ENCODE results near the gene SCNN1G.

Gene SCNN1G

DNA sequence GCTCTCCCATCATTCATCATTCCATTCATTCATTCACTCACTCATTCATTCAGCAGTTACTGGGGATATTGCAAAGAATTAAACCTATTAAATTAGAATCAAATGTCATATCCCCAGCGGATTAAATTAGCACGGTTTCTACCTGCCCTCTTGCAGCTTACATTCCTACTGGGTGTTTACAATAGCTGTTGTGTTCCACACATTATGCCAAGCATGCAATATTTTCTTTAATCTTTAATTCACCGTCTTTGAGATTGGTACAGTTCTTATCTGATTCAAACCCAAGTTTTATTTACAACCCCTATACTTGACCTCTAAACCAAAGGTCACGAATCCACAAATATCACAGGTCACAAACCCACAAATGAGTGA, 32.6 kb upstream of the SCNN1G start:
- DNase-seq (ENCODE audit: extremely low read depth in 1 of 2, low read depth in 1 of 2): no peak

DNA sequence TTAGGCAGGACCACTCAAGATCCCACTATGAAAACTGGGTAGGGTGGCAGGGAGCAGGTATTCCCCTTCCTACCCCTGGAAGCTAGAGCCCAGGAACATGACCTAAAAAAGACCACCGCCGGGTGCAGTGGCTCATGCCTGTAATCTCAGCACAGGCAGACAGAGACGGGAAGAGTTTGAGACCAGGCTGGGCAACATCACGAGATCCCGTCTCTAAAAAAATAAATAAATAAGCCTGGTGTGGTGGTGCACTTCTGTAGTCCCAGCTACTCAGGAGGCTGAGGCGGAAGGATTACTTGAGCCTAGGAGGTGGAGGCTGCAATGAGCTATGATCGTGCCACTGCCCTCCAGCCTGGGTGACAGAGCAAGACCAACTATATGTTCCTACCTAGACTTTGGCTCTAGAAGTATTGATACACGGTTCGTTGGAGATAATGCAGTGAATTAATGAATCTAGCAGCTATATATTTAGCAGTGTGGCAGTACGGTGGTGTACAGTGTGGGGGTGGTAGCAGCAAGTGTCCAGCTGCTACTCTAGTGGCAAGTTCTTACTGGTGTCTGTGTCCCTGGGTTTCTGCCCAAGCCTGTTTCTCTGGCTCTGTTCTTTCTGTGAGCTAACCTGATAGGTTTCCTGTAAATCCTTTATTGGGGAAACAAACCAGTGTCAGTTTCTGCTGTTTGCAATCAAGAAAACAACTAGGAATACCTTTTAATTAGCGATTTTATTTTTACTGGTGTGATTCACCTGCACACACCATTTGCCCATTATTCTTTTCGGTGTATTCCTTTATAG, 30.0 kb upstream of the SCNN1G start:
- DNase-seq (ENCODE audit: extremely low read depth in 1 of 2, low read depth in 1 of 2): no peak

DNA sequence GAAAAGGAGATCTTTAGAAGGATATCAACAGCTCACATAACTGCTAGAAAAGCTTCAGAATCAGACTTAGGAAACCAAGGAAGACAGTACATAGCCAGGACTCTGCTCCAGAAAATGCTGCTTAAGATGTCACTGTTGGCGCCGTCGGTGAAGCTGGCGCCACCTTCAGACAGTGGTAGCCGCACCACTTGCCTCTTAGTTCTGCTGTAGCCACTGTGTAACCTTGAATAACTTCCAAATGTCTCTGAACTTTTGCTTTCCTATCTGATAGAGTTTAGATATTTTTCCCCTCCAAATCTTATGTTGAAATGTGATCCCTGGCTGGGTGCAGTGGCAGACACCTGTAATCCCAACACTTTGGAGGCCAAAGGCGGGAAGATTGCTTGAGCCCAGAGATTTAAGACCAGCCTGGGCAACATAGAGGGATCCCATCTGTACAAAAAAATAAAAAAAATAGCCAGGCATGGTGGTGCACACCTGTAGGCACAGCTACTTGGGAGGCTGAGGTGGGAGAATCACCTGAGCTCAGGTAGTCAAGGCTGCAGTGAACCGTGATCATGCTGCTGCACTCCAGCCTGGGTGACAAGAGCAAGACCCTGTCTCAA, 27.0 kb upstream of the SCNN1G start:
- no peak for DNase-seq (ENCODE audit: extremely low read depth in 1 of 2, low read depth in 1 of 2)

DNA sequence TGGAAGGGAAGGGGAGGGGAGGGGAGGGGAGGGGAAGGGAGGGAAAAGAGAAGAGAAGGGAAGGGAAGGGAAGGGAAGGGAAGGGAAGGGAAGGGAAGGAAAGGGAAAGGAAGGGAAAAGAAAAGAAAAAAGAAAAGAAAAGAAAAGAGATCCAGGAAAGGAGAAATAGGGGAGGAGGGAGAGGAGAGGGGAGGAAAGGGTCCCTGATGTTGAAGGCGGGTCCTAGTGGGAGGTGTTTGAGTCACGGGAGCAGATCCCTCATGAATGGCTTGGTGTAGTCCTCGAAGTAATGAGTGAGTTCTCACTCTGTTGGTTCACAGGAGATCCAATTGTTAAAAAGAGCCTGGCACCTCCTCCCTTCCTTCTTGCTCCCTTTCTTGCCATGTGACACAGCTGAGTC, 26.4 kb upstream of the SCNN1G start:
- no peak for DNase-seq (ENCODE audit: extremely low read depth in 1 of 2, low read depth in 1 of 2)

DNA sequence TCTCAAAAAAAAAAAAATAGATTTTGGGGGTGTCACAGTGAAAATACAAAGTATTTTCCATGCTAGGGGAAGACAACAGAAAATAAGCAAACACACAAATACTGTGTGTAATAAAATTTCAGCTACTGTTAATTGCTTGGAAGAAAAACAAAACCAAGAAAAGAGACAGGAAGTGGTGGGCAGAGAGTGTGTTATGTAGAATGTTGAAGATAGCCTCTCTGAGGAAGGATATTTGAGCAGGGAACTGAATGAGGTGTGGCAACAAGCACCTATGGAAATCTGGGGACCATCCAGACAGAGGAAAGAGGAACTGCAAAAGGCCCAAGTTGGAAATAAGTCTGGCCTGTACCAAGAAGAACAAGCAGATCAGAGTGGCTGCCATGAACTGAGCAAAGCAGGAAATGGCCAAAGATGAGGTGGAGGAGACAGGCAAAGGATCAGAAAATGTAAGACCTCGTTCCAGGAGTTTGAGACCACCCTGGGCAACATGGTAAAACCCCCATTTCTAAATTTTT, 25.5 kb upstream of the SCNN1G start:
- DNase-seq (ENCODE audit: extremely low read depth in 1 of 2, low read depth in 1 of 2): no peak

DNA sequence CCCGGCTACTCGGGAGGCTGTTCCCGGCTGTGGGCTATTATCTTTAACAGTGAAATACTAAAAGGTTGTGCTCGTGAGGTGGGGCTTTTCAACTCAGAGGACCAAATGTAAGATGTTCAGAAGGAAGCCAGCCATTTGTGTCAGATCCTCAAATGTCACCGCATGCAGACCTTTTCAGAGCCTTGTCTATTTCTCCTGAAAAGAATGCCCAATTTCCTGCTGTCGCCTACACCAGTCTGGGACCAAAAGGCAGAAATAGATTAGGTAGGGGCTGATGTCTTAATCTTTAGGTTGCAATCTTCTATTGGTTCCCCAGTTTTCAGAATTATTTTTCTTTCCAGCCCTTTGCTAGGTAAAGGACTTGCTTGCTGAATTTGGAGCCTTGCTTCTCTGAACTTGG, 24.4 kb upstream of the SCNN1G start:
- no peak for DNase-seq (ENCODE audit: extremely low read depth in 1 of 2, low read depth in 1 of 2)

DNA sequence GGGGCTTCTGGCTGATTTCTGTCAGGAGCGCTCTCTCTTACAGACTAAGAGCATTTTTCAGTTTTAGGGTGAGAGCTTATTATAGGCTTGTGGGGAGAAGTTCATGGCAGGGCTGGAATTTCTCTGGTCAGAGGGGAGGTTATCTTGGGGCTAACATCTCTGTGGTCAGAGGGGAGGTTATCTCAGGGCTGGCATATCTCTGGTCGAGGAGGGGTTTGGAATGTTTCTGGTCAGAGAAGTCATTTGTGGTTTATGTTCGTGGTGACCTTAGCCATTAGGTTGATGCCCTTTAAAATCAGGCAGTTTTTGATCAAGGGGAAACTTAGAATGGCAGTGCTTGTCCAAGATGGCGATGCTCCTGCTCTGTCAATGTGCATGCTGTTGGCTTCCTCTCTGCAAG, 22.5 kb upstream of the SCNN1G start:
- DNase-seq (ENCODE audit: extremely low read depth in 1 of 2, low read depth in 1 of 2): no peak

DNA sequence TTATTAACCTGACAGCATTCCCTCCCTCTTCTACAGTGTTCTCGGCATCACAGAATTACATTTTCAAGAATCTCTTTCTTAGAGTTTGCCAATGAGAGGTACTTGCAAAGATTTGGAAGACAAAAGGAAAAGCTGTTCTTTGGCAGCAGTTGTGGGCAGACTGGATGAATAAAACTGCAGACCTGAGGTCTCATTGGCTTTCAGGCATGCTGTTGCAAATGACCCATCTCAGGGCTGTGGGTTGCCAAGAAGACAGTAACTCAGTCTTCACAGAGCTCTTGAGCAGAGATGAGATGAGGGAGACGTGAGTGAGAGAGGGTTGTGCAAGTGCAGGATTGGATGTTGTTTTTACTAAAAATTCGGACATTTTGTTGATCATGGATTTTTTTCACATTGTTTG, 22.0 kb upstream of the SCNN1G start:
- no peak for DNase-seq (ENCODE audit: extremely low read depth in 1 of 2, low read depth in 1 of 2)

DNA sequence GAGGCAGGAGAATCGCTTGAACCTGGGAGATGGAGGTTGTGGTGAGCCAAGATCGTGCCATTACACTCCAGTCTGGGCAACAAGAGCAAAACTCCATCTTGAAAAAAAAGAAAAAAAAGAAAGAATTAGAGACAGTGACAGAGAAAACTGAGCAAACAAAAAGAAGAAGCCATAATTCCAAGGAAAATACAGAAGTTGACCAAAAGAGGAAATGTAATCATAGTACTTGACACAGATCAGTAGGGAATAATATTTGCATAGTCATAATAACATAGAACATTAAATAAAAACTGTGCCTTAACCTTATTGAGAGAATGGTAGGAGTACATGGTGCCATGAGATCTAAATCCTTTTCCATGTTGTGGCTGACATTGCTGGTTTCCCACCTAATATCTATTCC, 18.6 kb upstream of the SCNN1G start:
- DNase-seq (ENCODE audit: extremely low read depth in 1 of 2, low read depth in 1 of 2): no peak

DNA sequence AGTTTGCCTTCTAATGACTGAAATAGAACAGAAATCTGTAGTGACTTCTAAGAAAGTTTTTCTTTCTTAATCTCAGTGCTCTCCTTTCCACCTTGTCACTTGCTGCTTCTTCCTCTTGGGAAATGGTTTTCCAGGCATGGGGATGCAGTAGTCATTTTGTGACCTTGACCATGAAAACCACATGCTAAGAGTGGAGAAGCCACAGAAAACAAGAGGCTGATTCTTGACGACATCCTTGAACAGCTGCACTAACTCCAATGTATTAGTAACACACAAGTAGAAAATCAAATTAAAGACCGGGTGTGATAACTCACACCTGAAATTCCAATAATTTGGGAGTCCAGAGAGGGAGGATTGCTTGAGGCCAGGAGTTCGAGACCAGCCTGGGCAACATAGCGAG, 17.8 kb upstream of the SCNN1G start:
- no peak for DNase-seq (ENCODE audit: extremely low read depth in 1 of 2, low read depth in 1 of 2)

DNA sequence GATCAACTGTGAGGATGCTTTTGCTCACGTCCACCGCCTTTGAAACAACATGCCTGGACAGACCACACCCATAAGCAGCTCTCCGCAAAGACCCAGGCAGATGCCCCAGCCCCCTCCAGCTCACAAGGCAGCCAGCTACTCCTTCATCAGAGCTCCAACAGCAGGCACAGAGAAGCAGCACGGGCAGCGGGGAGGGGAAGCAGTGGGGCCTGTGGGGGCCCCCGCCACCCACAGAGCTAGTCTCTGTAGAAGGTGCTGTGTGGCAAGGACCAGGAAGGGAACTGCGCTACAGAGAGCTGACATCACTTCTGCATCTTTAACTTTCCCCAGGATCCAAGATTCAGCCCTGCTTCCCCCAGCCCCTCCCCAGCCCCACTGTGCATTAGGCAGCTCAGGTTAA, 10.0 kb upstream of the SCNN1G start:
- no peak for DNase-seq (ENCODE audit: extremely low read depth in 1 of 2, low read depth in 1 of 2)

DNA sequence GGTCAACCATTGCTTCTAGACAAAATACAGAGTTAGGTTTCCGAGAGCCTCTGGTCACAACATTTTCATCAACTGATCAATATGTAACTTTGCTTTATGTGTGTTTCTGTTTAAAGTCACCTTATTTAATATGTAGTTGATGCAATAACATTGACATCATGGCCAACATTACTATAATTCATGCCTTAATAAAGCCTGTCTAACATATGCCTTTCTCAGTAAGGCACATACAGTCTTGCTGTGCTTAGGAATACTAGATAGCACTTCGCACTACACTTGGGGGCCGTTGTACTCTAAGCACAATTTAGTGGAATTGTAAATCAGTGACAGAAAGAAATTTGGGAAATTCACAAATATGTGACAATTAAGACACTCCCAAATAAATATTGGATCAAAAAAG, 9.6 kb upstream of the SCNN1G start:
- no peak for DNase-seq (ENCODE audit: extremely low read depth in 1 of 2, low read depth in 1 of 2)

DNA sequence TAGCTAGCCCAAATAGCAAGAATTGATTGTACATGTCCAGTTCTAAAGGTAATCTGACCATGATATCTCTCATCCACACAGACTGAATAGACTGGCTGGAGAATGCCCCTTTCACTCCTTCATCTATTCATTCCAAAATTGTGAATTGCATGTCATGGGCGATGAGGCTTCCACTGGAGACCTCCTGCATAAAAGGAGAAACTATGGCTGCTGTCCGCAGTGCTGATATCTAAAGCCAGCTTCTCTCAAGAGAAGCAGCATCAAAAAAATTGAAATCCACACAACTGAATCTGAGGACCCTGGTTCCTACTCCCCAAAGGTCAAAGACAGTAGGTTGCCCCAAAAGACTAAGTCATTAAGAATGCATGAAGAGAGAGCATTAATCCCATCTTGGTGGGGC, 7.9 kb upstream of the SCNN1G start:
- no peak for DNase-seq (ENCODE audit: extremely low read depth in 1 of 2, low read depth in 1 of 2)

DNA sequence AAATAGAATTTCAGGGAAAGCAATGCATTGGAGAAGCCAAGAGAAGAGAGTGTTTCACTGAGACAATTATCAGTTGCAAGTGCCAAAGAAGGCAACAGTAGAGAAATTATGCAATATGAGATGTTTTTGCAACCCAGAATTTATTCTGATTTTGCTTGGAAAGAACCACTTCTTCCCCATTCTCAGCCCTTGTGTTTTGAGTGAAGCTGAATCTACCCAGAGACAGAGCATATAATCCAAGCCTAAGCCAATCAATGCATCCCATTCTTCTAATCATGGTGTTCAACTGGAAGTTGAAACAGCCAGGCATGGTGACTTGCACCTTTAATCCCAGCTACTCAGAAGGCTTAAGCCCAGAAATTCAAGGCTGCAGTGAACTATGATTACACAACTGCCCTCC, 6.9 kb upstream of the SCNN1G start:
- DNase-seq (ENCODE audit: extremely low read depth in 1 of 2, low read depth in 1 of 2): no peak

DNA sequence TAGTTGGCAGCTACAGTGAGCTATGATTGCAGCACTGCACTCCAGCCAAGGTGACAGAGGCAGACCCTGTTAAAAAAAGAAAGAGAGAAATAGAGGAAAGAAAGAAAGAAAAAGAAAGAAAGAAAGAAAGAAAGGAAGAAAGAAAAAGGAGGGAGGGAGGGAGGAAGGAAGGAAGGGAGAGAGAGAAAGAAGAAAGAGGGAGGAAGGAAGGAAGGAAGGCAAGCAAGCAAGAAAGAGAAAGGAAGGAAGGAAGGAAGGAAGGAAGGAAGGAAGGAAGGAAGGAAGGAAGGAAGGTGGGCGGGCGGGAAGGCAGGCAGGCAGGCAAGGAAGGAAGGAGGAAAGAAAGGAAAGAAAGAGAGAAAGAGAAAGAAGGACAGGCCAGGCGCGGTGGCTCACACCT, 1.0 kb upstream of the SCNN1G start:
- no peak for DNase-seq (ENCODE audit: extremely low read depth in 1 of 2, low read depth in 1 of 2)

DNA sequence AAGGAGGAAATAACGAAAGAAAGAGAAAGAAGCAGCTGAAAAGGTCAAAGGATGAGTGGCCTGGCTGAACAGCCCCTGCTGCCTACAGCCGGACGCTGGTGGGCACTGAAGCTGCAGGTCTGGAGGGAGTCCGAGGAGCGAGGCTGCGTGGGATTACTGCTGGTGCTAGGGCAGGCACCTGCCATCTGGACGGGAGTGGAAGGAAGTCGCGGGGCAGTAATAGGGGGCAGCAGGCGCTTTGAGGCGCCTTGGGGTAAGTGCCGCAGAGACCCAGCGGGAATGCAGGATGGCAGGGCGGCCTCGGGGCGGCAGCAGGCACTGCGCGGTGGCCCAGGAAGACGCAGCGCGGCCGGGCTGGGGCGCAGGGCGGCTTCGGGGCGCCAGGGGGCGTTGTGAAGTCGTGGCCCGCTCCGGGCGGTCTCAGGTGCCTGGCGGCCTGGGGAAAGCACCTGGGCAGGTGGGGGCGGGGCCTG, 303 bp upstream of the SCNN1G start:
- DNase-seq (ENCODE audit: extremely low read depth in 1 of 2, low read depth in 1 of 2): peak; percentile 45 to 55

DNA sequence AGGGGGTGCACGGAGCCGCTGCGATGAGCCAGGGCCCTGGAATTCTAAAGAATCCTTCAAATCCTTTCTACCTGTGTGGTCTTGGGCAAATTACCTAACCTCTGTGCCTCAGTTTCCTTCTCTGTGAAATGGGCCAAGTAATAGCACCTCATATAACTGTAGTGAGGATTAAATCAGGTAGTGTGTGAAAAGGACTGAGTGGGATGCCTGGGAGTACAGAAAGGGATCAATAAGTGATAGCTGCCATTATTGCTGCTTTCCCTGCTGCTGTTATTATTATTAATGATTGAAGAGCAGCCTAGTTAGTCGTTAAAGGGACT, 958 bp downstream of the SCNN1G start:
- no peak for DNase-seq (ENCODE audit: extremely low read depth in 1 of 2, low read depth in 1 of 2)

DNA sequence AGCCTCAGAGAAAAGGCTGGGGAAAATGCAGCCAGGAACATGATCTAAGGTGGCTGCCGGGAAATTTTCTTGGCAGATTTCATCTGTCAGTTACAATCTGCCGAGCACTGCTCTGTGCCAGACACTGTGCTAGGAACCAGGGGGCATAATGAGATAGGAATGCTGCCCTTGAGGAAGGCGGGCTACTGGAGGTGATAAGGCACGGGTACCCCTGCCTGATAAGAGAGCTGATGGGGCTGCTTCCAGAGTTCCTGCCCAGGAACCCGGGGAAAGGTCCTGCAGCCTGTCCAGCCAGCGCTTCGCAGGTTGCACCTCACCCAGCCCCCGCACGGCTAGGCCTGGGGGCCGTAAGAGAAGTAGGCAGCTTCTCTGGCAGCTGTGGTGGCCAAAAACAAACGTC, 3.1 kb downstream of the SCNN1G start:
- no peak for DNase-seq (ENCODE audit: extremely low read depth in 1 of 2, low read depth in 1 of 2)

DNA sequence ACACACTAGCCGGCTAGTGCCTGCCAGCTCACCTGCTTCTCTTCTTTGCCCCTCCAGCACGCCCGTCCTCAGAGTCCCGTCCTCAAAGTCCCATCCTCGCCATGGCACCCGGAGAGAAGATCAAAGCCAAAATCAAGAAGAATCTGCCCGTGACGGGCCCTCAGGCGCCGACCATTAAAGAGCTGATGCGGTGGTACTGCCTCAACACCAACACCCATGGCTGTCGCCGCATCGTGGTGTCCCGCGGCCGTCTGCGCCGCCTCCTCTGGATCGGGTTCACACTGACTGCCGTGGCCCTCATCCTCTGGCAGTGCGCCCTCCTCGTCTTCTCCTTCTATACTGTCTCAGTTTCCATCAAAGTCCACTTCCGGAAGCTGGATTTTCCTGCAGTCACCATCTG, 3.6 kb downstream of the SCNN1G start:
- no peak for DNase-seq (ENCODE audit: extremely low read depth in 1 of 2, low read depth in 1 of 2)

DNA sequence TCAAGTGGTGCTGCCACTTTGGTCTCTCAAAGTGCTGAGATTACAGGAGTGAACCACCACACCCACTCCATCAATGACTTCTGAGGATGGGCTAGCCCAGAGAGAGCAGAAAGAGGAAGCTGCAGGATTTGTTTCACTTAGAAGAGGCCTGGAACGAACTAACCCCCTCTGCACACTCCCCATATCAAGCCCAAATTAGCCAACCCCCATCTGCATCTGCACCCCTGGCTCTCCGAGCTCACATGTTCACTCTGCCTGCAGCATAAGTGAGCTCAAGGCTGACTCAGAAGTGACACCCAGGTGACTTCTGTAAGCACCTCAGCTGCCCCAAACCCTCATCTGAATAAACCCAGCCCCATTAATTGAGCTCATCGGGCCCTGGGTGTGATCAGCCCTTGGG, 4.8 kb downstream of the SCNN1G start:
- DNase-seq (ENCODE audit: extremely low read depth in 1 of 2, low read depth in 1 of 2): no peak

DNA sequence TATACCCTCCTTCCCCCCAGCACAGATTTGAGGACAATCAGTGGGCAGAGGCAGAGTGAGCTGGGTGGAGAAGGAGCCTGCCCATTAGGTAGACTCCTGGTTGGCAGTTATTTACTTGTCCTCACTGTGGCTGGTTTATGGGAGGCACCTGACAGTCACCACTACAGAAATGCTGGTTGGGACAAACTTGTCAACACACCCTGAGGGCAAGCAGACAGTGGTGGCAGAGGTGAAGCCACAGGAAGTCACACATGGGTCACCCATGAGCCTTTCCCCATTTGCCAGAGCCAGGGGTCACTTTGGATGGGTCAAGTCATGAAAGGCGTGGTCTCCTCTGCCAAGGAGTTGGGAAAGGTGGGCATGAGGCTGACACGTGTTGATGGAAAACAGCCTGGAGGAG, 6.4 kb downstream of the SCNN1G start:
- DNase-seq (ENCODE audit: extremely low read depth in 1 of 2, low read depth in 1 of 2): no peak

DNA sequence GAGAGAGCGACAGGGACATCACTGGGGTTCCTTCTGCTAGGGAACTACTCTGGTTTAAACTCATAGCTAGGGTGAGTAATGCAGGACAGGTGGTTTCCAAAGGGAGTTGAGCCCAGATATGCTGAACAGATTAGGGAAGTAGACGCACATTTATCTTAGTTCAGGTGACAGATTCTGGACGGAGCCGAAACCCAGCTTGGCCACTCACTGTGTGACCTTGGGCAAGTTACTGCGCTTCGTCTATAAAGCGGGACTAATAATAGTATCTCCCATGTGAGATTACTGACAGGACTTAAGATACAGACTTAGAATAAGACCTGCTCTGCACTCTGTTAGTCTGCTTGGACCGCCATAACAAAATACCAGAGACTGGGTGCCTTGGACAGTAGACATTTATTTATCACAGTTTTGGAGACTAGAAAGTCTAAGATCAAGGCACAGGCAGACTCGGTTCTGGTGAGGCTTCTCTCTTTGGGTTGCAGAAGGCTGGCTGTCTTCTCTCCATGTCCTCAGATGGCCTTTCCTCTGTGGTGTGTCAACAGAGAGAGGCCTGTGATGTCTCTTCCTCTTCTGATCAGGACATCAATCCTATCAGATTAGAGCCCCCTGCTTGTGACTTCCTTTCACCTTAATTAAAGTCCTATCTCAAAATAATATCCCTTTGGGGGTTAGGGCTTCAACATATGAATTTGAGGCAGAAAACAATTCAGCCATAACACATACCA, 12.1 kb downstream of the SCNN1G start:
- no peak for DNase-seq (ENCODE audit: extremely low read depth in 1 of 2, low read depth in 1 of 2)
